Neural cell (in vitro differentiated cells): Measurements from ENCODE around the gene TCEA3. TPM values are rescaled to one million over a fixed set of nuclear protein-coding genes. Genes with fewer than 3 reads are reported as not detected.

Experiments
- H2AFZ ChIP-seq: fragments of 200-600, 300-800 bp; sonication (generic), shearing (Covaris generic); 2 replicates; pipeline ENCODE4 v1.6.0; 2014; ENCODE audit warnings: low read depth, mild to moderate bottlenecking, antibody characterized with exemption, low read length, moderate library complexity
- H3F3A ChIP-seq: fragments of 200-600 bp; shearing (Covaris generic); 2 replicates; pipeline ENCODE4 v1.6.1; 2016; ENCODE audit warnings: mild to moderate bottlenecking, moderate library complexity, mixed read lengths, antibody characterized with exemption, low read length; ENCODE audit not compliant: insufficient read depth, poor library complexity, severe bottlenecking
- H3K27ac ChIP-seq: fragments of 200-600, 300-800 bp; sonication (generic), shearing (Covaris generic); 2 replicates; pipeline ENCODE4 v1.5.1; 2014; ENCODE audit warnings: mild to moderate bottlenecking, low read length, moderate library complexity
- H3K27me3 ChIP-seq: fragments of 300-800, 200-600 bp; sonication (generic), shearing (Covaris generic); 2 replicates; pipeline ENCODE4 v1.6.0; 2014; ENCODE audit warnings: mild to moderate bottlenecking, low read depth, low read length, moderate library complexity; ENCODE audit not compliant: insufficient read depth
- H3K36me3 ChIP-seq: fragments of 300-800, 200-600 bp; sonication (generic), shearing (Covaris generic); 2 replicates; pipeline ENCODE4 v1.5.1; 2014; ENCODE audit warnings: mild to moderate bottlenecking, antibody characterized with exemption, low read length, moderate library complexity; ENCODE audit not compliant: insufficient read depth
- H3K4me2 ChIP-seq: fragments of 300-800, 200-600 bp; sonication (generic), shearing (Covaris generic); 2 replicates; pipeline ENCODE4 v1.6.0; 2014; ENCODE audit warnings: mild to moderate bottlenecking, low read length
- H3K4me3 ChIP-seq: fragments of 300-800, 200-600 bp; sonication (generic), shearing (Covaris generic); 2 replicates; pipeline ENCODE4 v1.5.1; 2014; ENCODE audit warnings: mild to moderate bottlenecking, low read length, moderate library complexity
- H3K79me2 ChIP-seq: fragments of 200-600 bp; shearing (Covaris generic); replicated peaks from 2 replicates; pipeline ENCODE4 v1.6.0; 2014; ENCODE audit warnings: mild to moderate bottlenecking, low read length, moderate library complexity; ENCODE audit not compliant: insufficient read depth
- H3K9ac ChIP-seq: fragments of 300-800, 200-600 bp; sonication (generic), shearing (Covaris generic); 2 replicates; pipeline ENCODE4 v1.6.1; 2016; ENCODE audit warnings: mild to moderate bottlenecking, low read length, mixed read lengths
- H3K9me2 ChIP-seq: fragments of 200-600 bp; shearing (Covaris generic); 2 replicates; pipeline ENCODE4 v1.6.1; 2016; ENCODE audit warnings: mild to moderate bottlenecking, low read length, mixed read lengths; ENCODE audit not compliant: insufficient read depth
- H3K9me3 ChIP-seq: fragments of 200-600, 300-800 bp; sonication (generic), shearing (Covaris generic); 2 replicates; pipeline ENCODE4 v1.6.1; 2016; ENCODE audit warnings: mild to moderate bottlenecking, mixed run types, low read length, moderate library complexity, mixed read lengths
- H4K20me1 ChIP-seq: fragments of 200-600 bp; shearing (Covaris generic); 2 replicates; pipeline ENCODE4 v1.6.1; 2016; ENCODE audit warnings: mild to moderate bottlenecking, mixed run types; ENCODE audit not compliant: insufficient read depth
- CTCF ChIP-seq: fragments of 450-650 bp; IDR thresholded peaks from 2 replicates; pipeline ENCODE4 v1.5.1; 2014; ENCODE audit warnings: antibody characterized with exemption, mild to moderate bottlenecking, moderate library complexity; ENCODE audit not compliant: poor library complexity, severe bottlenecking
- EP300 ChIP-seq: fragments of 450-650 bp; conservative IDR thresholded peaks from 2 replicates; pipeline ENCODE4 v1.6.1; 2014; ENCODE audit warnings: antibody characterized with exemption, mild to moderate bottlenecking, moderate library complexity; ENCODE audit not compliant: poor library complexity, severe bottlenecking
- EZH2 ChIP-seq: fragments of 200-600, 300-800 bp; shearing (Covaris generic), sonication (generic); IDR thresholded peaks from 2 replicates; pipeline ENCODE4 v1.6.1; 2014; ENCODE audit warnings: antibody characterized with exemption, low read length, borderline replicate concordance, mild to moderate bottlenecking; ENCODE audit not compliant: insufficient read depth, poor library complexity, severe bottlenecking
- MXI1 ChIP-seq: fragments of 450-650 bp; conservative IDR thresholded peaks from 2 replicates; pipeline ENCODE4 v1.6.1; 2014; ENCODE audit warnings: antibody characterized with exemption, mild to moderate bottlenecking; ENCODE audit not compliant: poor library complexity, severe bottlenecking
- RAD21 ChIP-seq: fragments of 450-650 bp; conservative IDR thresholded peaks from 2 replicates; pipeline ENCODE4 v1.6.1; 2014; ENCODE audit warnings: antibody characterized with exemption, mild to moderate bottlenecking, moderate library complexity
- SMC3 ChIP-seq: fragments of 450-650 bp; conservative IDR thresholded peaks from 2 replicates; pipeline ENCODE4 v1.6.1; 2014; ENCODE audit warnings: antibody characterized with exemption, mild to moderate bottlenecking, moderate library complexity; ENCODE audit not compliant: poor library complexity
- TAF1 ChIP-seq: IDR thresholded peaks from 2 replicates; pipeline ENCODE4 v1.6.1; 2012; ENCODE audit warnings: low read depth
- polyA plus RNA-seq: library from polyadenylated mRNA; depleted of rRNA; stranded (reverse); fragments of >200 nt; gene quantifications from 2 replicates; pipeline ENCODE4 v1.2.3, GENCODE V29; 2014

Gene TCEA3
- polyA plus RNA-seq, 1 donor from 2014 or later: not detected

- Histone ChIP-seq H2AFZ (no peak overlapping the region), H3K27ac (no peak overlapping the region), H3K9me3 (no peaks in the 10 kb centered on the region), H3K36me3 (no peaks in the 10 kb centered on the region), H4K20me1 (no peaks in the 10 kb centered on the region), H3F3A (no peaks in the 10 kb centered on the region), H3K4me2 (no peak overlapping the region), H3K9me2 (no peaks in the 10 kb centered on the region), H3K9ac (no peak overlapping the region), H3K4me3 (no peak overlapping the region), H3K27me3 (no peaks in the 10 kb centered on the region), H3K79me2 (no peaks in the 10 kb centered on the region)
- TF ChIP-seq RAD21: no peak
- TF ChIP-seq SMC3: no peak
- no peak for TF ChIP-seq MXI1
- TF ChIP-seq CTCF: no peak
- TF ChIP-seq EP300: no peak
- no peak for TF ChIP-seq EZH2
These were observed 18.6 kb downstream of the TCEA3 start for GRCh38 chr1:23405946-23406345.

GRCh38 chr1:23403735-23404486 lies 20.6 kb downstream of the TCEA3 start:
- H3K36me3 ChIP-seq: no peaks in the 10 kb centered on the region
- no peak overlapping the region for H3K4me3 ChIP-seq
- TF ChIP-seq TAF1 (no peak), RAD21 (peak; percentile 73), SMC3 (peak; percentile 78), CTCF (peak; percentile 83)
- no peak overlapping the region for H3K4me2 ChIP-seq
- no peaks in the 10 kb centered on the region for H3F3A ChIP-seq
- H3K27me3 ChIP-seq: no peaks in the 10 kb centered on the region
- no peaks in the 10 kb centered on the region for H3K79me2 ChIP-seq
- no peak overlapping the region for H2AFZ ChIP-seq
- H3K9me3 ChIP-seq: no peaks in the 10 kb centered on the region
- no peak overlapping the region for H3K27ac ChIP-seq
- no peak overlapping the region for H3K9ac ChIP-seq
- H3K9me2 ChIP-seq: no peaks in the 10 kb centered on the region
- no peaks in the 10 kb centered on the region for H4K20me1 ChIP-seq

GRCh38 chr1:23403355-23403734 lies 21.2 kb downstream of the TCEA3 start:
- H3K4me2 ChIP-seq: no peak overlapping the region
- no peaks in the 10 kb centered on the region for H3K27me3 ChIP-seq
- no peak overlapping the region for H3K9ac ChIP-seq
- H3K27ac ChIP-seq: no peak overlapping the region
- no peak for TF ChIP-seq RAD21
- no peak for TF ChIP-seq CTCF
- TF ChIP-seq MXI1: no peak
- H3K4me3 ChIP-seq: no peak overlapping the region
- no peaks in the 10 kb centered on the region for H3F3A ChIP-seq
- H2AFZ ChIP-seq: no peak overlapping the region
- no peaks in the 10 kb centered on the region for H3K36me3 ChIP-seq
- no peaks in the 10 kb centered on the region for H3K9me2 ChIP-seq
- no peaks in the 10 kb centered on the region for H3K79me2 ChIP-seq
- no peaks in the 10 kb centered on the region for H3K9me3 ChIP-seq
- H4K20me1 ChIP-seq: no peaks in the 10 kb centered on the region
